Endodermal cell (in vitro differentiated cells): ENCODE results near the gene PPP1R26. TPM values are rescaled to one million over a fixed set of nuclear protein-coding genes. Genes with fewer than 3 reads are reported as not detected.
"Not testable (repeated sequence)": the region's sequence is repeated elsewhere in the genome, so short reads cannot be mapped to it uniquely, and the experiment has no call there.

Experiments
- DNase-seq: peaks from one replicate; pipeline ENCODE4 v3.0.0-alpha.2; 2017
- H3K27ac ChIP-seq: 2 replicates; pipeline ENCODE4 v1.5.1; 2013; ENCODE audit warnings: mild to moderate bottlenecking, low read depth, low read length, moderate library complexity
- H3K27me3 ChIP-seq: 2 replicates; pipeline ENCODE4 v1.6.1; 2013; ENCODE audit warnings: mild to moderate bottlenecking, low read length, moderate library complexity; ENCODE audit not compliant: insufficient read depth, control insufficient read depth, poor library complexity, severe bottlenecking
- H3K36me3 ChIP-seq: 2 replicates; pipeline ENCODE4 v1.7.0; 2013; ENCODE audit warnings: mild to moderate bottlenecking, low read length, moderate library complexity; ENCODE audit not compliant: control insufficient read depth, insufficient read depth
- H3K4me1 ChIP-seq: one replicate; pipeline ENCODE4 v1.7.0; 2013; ENCODE audit warnings: low read length; ENCODE audit not compliant: control insufficient read depth, insufficient read depth
- H3K4me3 ChIP-seq: 2 replicates; pipeline ENCODE4 v1.5.1; 2013; ENCODE audit warnings: mild to moderate bottlenecking, low read length, moderate library complexity
- H3K9ac ChIP-seq: 2 replicates; pipeline ENCODE4 v1.6.1; 2013; ENCODE audit warnings: mild to moderate bottlenecking, low read length, moderate library complexity; ENCODE audit not compliant: poor library complexity, severe bottlenecking; ENCODE audit errors: extremely low read depth
- H3K9me3 ChIP-seq: 2 replicates; pipeline ENCODE4 v1.6.1; 2013; ENCODE audit warnings: mild to moderate bottlenecking, low read length, moderate library complexity; ENCODE audit not compliant: control insufficient read depth
- H3K27ac Mint-ChIP-seq: 2 replicates; pipeline ENCODE4 v1.8.0; 2020; ENCODE audit warnings: mixed read lengths
- H3K27me3 Mint-ChIP-seq: 2 replicates; pipeline ENCODE4 v1.8.0; 2021; ENCODE audit warnings: mild to moderate bottlenecking, mixed read lengths; ENCODE audit not compliant: insufficient read depth
- H3K36me3 Mint-ChIP-seq: 2 replicates; pipeline ENCODE4 v1.8.0; 2020; ENCODE audit warnings: low read depth, mixed read lengths
- H3K4me1 Mint-ChIP-seq: 2 replicates; pipeline ENCODE4 v1.8.0; 2020; ENCODE audit warnings: mixed read lengths
- H3K4me3 Mint-ChIP-seq: 2 replicates; pipeline ENCODE4 v1.8.0; 2020; ENCODE audit warnings: mild to moderate bottlenecking, moderate library complexity, mixed read lengths
- H3K9me3 Mint-ChIP-seq: 2 replicates; pipeline ENCODE4 v1.8.0; 2020; ENCODE audit warnings: mild to moderate bottlenecking, mixed read lengths
- CTCF ChIP-seq: fragments of 200-600 bp; sonication (generic); conservative IDR thresholded peaks from 2 replicates; pipeline ENCODE4 v1.5.0; 2021; ENCODE audit warnings: antibody characterized with exemption, mild to moderate bottlenecking
- WGBS, 2 experiments: methylation state at CpG; one replicate each; pipeline versions ENCODE4 v1.1.5 to v1.1.7; 2013; ENCODE audit warnings: missing lambda C conversion rate in 2 of 2, mixed read lengths in 1 of 2; ENCODE audit not compliant: insufficient coverage in 1 of 2, insufficient read length in 1 of 2; 5-methylcytosine and 5-hydroxymethylcytosine counted together
- total RNA-seq, 2 donors: library from RNA; stranded (reverse); fragmentation: NEBNext Ultra II Directional in 1 of 2; extraction: Animal tissue kit (Norgen Biotek cat#: 25700) in 1 of 2; gene quantifications; 2 replicates in 1 of 2; 3 replicates in 1 of 2; pipeline ENCODE4 v1.2.1, GENCODE V29; 2021

Gene PPP1R26
- total RNA-seq, 2 donors from 2014 or later, result 43.2 to 54.5 TPM

- Mint-ChIP-seq H3K27me3 (no peaks in the 10 kb centered on the region), H3K4me1 (no peaks in the 10 kb centered on the region), H3K27ac (no peak overlapping the region), H3K9me3 (peaks cover 8% of the 10 kb centered on the region), H3K4me3 (no peak overlapping the region), H3K36me3 (no peaks in the 10 kb centered on the region)
- H3K27me3 ChIP-seq, result no peaks in the 10 kb centered on the region
- H3K4me1 ChIP-seq, result no peaks in the 10 kb centered on the region
- DNase-seq, result peak; percentile 46
- no peaks in the 10 kb centered on the region for H3K36me3 ChIP-seq
- no peak for TF ChIP-seq CTCF
- no peaks in the 10 kb centered on the region for H3K9me3 ChIP-seq
- H3K27ac ChIP-seq, result no peak overlapping the region
- 90 to 97% methylated on average over 19 of the region's 19 CpGs for WGBS, 2 experiments
- H3K9ac ChIP-seq, result no peak overlapping the region
- no peak overlapping the region for H3K4me3 ChIP-seq
Observed at GRCh38 chr9:135513351-135513846, 33.8 kb downstream of the PPP1R26 start.

- WGBS, 2 experiments, result 91% methylated on average over 9 of the region's 9 CpGs; no CpG with 5 or more reads in 1 of the 2 experiments
- H3K4me3 ChIP-seq, result not testable (repeated sequence)
Observed at GRCh38 chr9:135513906-135514305, 34.3 kb downstream of the PPP1R26 start.

GRCh38 chr9:135514342-135515082, 34.9 kb downstream of the PPP1R26 start:
- Histone ChIP-seq H3K27me3 (no peaks in the 10 kb centered on the region), H3K4me3 (no peak overlapping the region), H3K4me1 (no peaks in the 10 kb centered on the region), H3K9me3 (no peaks in the 10 kb centered on the region), H3K9ac (no peak overlapping the region), H3K36me3 (no peaks in the 10 kb centered on the region), H3K27ac (no peak overlapping the region)
- Mint-ChIP-seq H3K36me3 (no peaks in the 10 kb centered on the region), H3K4me1 (no peaks in the 10 kb centered on the region), H3K9me3 (peaks cover 3% of the 10 kb centered on the region), H3K4me3 (no peak overlapping the region), H3K27me3 (no peaks in the 10 kb centered on the region), H3K27ac (no peak overlapping the region)
- 87 to 91% methylated on average over 3 to 16 of the region's 17 CpGs for WGBS, 2 experiments
- no peak for TF ChIP-seq CTCF
- peak; percentile 22 for DNase-seq

More at GRCh38 chr9:135513906-135514305, 34.3 kb downstream of the PPP1R26 start:
- not testable (repeated sequence) for H3K36me3 ChIP-seq, H3K27ac Mint-ChIP-seq, H3K9ac ChIP-seq, H3K27me3 ChIP-seq, DNase-seq, H3K4me1 ChIP-seq, H3K4me3 Mint-ChIP-seq, H3K27ac ChIP-seq, H3K9me3 Mint-ChIP-seq, H3K4me1 Mint-ChIP-seq, H3K9me3 ChIP-seq, H3K36me3 Mint-ChIP-seq, H3K27me3 Mint-ChIP-seq
